ENCODE data around the gene HDDC2. TPM values are rescaled to one million over a fixed set of nuclear protein-coding genes. Genes with fewer than 3 reads are reported as not detected.

HDDC2 gene
- total RNA-seq, 6 experiments from 2014 or later, result 50.0 to 59.3 (median 57.8) TPM

DNA sequence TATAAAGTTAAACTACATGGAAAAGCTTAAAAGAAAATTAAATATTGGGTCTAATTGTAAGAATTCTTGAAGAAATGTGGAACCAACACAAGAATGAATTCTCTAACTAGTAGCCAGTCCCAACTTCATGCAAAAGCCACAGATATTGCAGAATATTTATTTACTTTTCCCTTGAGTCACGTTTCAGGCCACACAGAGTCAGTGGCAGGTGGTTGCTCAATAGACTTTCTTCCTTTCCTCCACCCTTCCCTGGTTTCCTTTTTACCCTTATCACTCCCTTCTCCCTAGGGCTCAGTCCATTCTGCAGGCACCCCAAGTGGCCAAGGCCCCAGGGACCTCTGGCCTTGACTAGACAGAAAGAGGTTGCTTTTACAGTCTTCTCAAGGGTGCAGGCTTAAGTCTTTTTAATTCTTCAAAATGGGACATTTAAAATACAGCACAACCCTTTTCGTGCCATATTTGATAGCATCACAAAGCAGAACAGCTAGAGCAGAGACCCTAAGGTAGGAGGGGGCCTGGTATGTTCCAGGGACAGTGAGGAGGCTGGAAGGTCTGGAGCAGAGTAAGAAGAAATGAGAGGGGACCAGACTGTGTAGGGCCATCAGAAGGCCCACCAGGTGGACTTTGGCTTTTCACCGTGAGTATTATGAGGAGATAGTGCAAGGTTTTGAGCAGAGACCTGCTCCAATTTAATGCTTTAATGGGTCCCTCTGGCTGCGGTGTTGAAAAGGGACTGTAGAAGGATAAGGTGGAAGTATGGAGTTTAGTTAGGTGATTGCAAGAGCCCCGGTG, 65.0 kb downstream of the HDDC2 start:
- DNase-seq, result peak; percentile 41
- Mint-ChIP-seq H3K27me3 (ENCODE audit: insufficient read depth) (no peaks in the 10 kb centered on the region; the same call in 1 of the 2 replicates), H3K27ac (peak overlapping the region; percentile 24; the same call in 1 of the 2 replicates), H3K4me3 (no peak overlapping the region), H3K4me1 (ENCODE audit: low read depth) (peaks cover 36% of the 10 kb centered on the region), H3K36me3 (ENCODE audit: low read depth) (peaks cover 28% of the 10 kb centered on the region), H3K9me3 (peaks cover 21% of the 10 kb centered on the region)
- TF ChIP-seq, protein P1, sequence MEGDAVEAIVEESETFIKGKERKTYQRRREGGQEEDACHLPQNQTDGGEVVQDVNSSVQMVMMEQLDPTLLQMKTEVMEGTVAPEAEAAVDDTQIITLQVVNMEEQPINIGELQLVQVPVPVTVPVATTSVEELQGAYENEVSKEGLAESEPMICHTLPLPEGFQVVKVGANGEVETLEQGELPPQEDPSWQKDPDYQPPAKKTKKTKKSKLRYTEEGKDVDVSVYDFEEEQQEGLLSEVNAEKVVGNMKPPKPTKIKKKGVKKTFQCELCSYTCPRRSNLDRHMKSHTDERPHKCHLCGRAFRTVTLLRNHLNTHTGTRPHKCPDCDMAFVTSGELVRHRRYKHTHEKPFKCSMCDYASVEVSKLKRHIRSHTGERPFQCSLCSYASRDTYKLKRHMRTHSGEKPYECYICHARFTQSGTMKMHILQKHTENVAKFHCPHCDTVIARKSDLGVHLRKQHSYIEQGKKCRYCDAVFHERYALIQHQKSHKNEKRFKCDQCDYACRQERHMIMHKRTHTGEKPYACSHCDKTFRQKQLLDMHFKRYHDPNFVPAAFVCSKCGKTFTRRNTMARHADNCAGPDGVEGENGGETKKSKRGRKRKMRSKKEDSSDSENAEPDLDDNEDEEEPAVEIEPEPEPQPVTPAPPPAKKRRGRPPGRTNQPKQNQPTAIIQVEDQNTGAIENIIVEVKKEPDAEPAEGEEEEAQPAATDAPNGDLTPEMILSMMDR (IDR thresholded peaks at IDR 0.05), result no peak

DNA sequence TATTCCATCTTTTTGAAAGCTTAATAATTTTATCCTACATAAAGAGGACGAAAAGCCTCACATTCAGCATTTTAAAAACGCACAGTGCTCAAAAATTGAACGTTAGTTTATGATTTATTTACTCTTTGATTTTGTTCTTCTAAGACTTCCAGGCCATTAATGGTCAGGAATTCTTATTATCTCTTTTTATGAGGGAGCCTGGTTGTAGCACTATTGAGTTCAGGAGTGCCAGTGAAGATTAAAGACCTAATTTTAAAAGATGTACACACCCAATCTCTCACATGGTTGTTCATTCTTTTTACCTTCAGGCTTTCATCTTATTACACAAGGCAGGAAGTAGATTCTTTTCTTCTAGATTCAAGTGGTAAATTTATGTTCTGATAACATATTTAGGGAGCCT, 68.6 kb downstream of the HDDC2 start:
- no peaks in the 10 kb centered on the region for H3K9me3 Mint-ChIP-seq
- peak overlapping the region; percentile 31 for H3K4me3 Mint-ChIP-seq
- H3K4me1 Mint-ChIP-seq (ENCODE audit: low read depth), result peaks cover 55% of the 10 kb centered on the region
- TF ChIP-seq, protein P1 (IDR thresholded peaks at IDR 0.05), result no peak
- peak overlapping the region; percentile 88 for H3K27ac Mint-ChIP-seq
- H3K27me3 Mint-ChIP-seq (ENCODE audit: insufficient read depth), result no peaks in the 10 kb centered on the region; the same call in 1 of the 2 replicates
- no peak for DNase-seq
- no peaks in the 10 kb centered on the region for H3K36me3 Mint-ChIP-seq (ENCODE audit: low read depth)

DNA sequence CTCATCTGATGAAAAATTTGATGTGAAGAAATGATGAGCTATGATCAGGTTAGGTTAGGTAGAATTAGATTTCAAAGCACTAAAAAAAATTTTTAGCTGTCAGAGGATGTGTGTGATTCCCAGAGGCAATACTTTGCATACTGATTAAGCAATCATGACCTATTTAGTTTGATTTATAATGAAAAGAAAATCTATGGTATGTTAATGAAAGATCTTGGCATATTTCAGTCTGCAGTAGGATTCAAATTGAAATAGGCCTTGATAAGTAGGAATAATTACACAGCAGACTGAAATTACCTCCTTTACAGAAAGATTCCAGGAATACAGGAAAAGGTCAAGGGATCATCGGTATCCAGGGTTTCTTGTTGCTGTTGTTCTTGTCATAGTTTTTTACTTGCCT, 69.3 kb downstream of the HDDC2 start:
- peak overlapping the region; percentile 88 for H3K27ac Mint-ChIP-seq
- peaks cover 55% of the 10 kb centered on the region for H3K4me1 Mint-ChIP-seq (ENCODE audit: low read depth)
- peak; percentile 52 for DNase-seq

DNA sequence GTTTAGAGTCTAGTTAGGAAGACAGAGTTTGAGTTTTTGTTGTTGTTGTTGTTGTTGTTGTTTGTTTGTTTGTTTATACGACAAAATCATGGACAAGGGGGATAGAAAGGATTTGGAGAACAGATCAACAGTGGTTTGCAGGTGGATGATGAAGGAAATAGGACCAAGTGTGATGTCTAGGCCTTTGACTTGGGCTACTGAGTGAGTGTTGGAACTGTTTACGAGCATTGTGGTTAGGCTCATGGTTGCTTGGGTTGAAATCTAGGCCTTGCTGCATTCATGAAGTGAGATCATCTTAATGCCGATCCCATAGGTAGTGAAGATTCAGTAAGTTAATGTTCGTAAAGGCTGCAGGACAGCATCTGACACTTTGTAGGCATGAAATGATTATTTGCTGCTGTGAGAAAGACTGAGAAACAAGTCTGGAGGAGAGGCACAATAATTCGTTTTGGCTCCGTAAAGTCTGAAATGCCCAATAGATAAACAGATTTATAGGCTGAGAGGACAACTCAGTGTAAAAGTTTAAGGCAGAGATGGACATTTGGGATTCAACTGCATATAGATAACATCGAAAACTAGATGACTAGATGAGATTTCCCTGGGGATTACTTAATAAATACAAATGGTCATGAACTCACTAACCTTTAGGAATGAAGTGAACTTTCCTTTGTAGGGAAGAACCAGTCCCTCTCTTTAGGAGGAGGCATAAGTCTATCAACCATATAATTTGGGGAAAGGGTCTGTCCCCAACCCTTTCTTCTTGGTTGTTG, 70.0 kb downstream of the HDDC2 start:
- Mint-ChIP-seq H3K4me3 (no peak overlapping the region), H3K27ac (peak overlapping the region; percentile 88), H3K9me3 (no peaks in the 10 kb centered on the region), H3K36me3 (ENCODE audit: low read depth) (no peaks in the 10 kb centered on the region), H3K4me1 (ENCODE audit: low read depth) (peaks cover 49% of the 10 kb centered on the region), H3K27me3 (ENCODE audit: insufficient read depth) (no peaks in the 10 kb centered on the region; the same call in 1 of the 2 replicates)
- TF ChIP-seq, protein P1 (IDR thresholded peaks at IDR 0.05), result no peak
- DNase-seq, result no peak

More for the DNA sequence above, 69.3 kb downstream of the HDDC2 start:
- TF ChIP-seq, protein P1 (IDR thresholded peaks at IDR 0.05), result no peak
- Mint-ChIP-seq H3K9me3 (no peaks in the 10 kb centered on the region), H3K36me3 (ENCODE audit: low read depth) (no peaks in the 10 kb centered on the region), H3K4me3 (peak overlapping the region; percentile 28; the same call in 1 of the 2 replicates), H3K27me3 (ENCODE audit: insufficient read depth) (no peaks in the 10 kb centered on the region; the same call in 1 of the 2 replicates)

DNA sequence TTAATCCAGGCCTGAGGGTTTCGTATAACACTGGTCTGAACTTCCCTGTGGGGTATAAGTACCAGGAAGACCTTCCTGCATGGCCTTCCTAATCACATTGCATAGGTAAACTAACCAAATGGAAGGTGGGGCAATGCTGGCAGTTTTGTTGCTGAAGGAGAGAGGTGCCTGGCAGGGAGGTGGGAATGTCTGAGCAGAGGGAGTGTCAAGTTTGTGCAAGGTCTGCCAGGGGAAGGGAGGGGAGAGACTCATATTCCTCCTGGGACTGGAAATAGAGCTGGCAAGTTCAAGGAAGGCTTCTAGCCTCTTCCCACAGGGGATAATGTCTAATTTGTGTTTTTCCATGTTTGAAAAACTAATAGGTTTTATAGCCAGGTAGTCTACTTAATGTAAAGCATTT, 70.6 kb downstream of the HDDC2 start:
- no peaks in the 10 kb centered on the region for H3K9me3 Mint-ChIP-seq
- H3K4me1 Mint-ChIP-seq (ENCODE audit: low read depth), result peaks cover 43% of the 10 kb centered on the region
- TF ChIP-seq, protein P1 (IDR thresholded peaks at IDR 0.05), result no peak
- DNase-seq, result no peak
- no peak overlapping the region for H3K4me3 Mint-ChIP-seq
- no peaks in the 10 kb centered on the region; the same call in 1 of the 2 replicates for H3K27me3 Mint-ChIP-seq (ENCODE audit: insufficient read depth)
- no peaks in the 10 kb centered on the region for H3K36me3 Mint-ChIP-seq (ENCODE audit: low read depth)
- no peak overlapping the region for H3K27ac Mint-ChIP-seq

All from HFFc6 (cell line).